Right lung (tissue), 10 donors: Measurements from ENCODE around the gene ACBD6. TPM values are rescaled to one million over a fixed set of nuclear protein-coding genes. Genes with fewer than 3 reads are reported as not detected.
"Not testable (repeated sequence)": the region's sequence is repeated elsewhere in the genome, so short reads cannot be mapped to it uniquely, and the experiment has no call there.

ENCODE experiments used
- DNase-seq, 2 donors: peaks; one replicate each; pipeline ENCODE4 v3.0.0-alpha.2; 2013
- long read RNA-seq, 8 donors: transcript quantifications; one replicate each; lab custom pipeline, GENCODE V29; 2026
- polyA plus RNA-seq, 5 donors: library from polyadenylated mRNA; unstranded; fragments of 120-200 nt; gene quantifications; one replicate each; pipeline versions ENCODE4 v1.2.1 to v1.2.3, GENCODE V29; 2013; ENCODE audit warnings: inconsistent platforms in 1 of 5, low replicate concordance in 1 of 5; ENCODE audit not compliant: insufficient read length in 5 of 5, insufficient read depth in 1 of 5

Gene ACBD6
- 10 to 100 TPM; 70.5 to 83.2 (median 81.7) TPM for polyA plus RNA-seq
- long read RNA-seq, donor 1, transcript ACBD6-201 (8 exons, 1,670 nt): major isoform, 19 of 38 reads
- long read RNA-seq, donor 1, partial matches to known transcripts: 19 of 38 reads
- long read RNA-seq, donor 1, other reads (novel, unspliced or antisense): 0 of 38 reads
- long read RNA-seq, donor 2, transcript ACBD6-201 (8 exons, 1,670 nt): major isoform, 18 of 19 reads
- long read RNA-seq, donor 2, partial matches to known transcripts: 0 of 19 reads
- long read RNA-seq, donor 2, other reads (novel, unspliced or antisense): 0 of 19 reads
- long read RNA-seq, donor 3, transcript ACBD6-201 (8 exons, 1,670 nt): major isoform, 14 of 14 reads
- long read RNA-seq, donor 3, partial matches to known transcripts: 0 of 14 reads
- long read RNA-seq, donor 3, other reads (novel, unspliced or antisense): 0 of 14 reads
- long read RNA-seq, donor 4, partial matches to known transcripts: 6 of 10 reads
- long read RNA-seq, donor 4, other reads (novel, unspliced or antisense): 0 of 10 reads
- long read RNA-seq, donor 5, transcript ACBD6-201 (8 exons, 1,670 nt): major isoform, 15 of 27 reads
- long read RNA-seq, donor 5, partial matches to known transcripts: 12 of 27 reads
- long read RNA-seq, donor 5, other reads (novel, unspliced or antisense): 0 of 27 reads
- long read RNA-seq, donor 6, transcript ACBD6-201 (8 exons, 1,670 nt): major isoform, 20 of 30 reads
- long read RNA-seq, donor 6, partial matches to known transcripts: 8 of 30 reads
- long read RNA-seq, donor 6, other reads (novel, unspliced or antisense): 0 of 30 reads
- long read RNA-seq, donor 7, transcript ACBD6-201 (8 exons, 1,670 nt): major isoform, 19 of 19 reads
- long read RNA-seq, donor 7, partial matches to known transcripts: 0 of 19 reads
- long read RNA-seq, donor 7, other reads (novel, unspliced or antisense): 0 of 19 reads
- long read RNA-seq, donor 8, partial matches to known transcripts: 0 of 4 reads
- long read RNA-seq, donor 8, other reads (novel, unspliced or antisense): 0 of 4 reads

- DNase-seq: peak; percentile 89 to 91
These were observed at the start of gene ACBD6 for GRCh38 chr1:180502361-180503279. ACBD6 (minus strand) TSS chr1:180502577; CDS start chr1:180502266, 311 bp downstream.

GRCh38 chr1:180551997-180552396 is 49.6 kb upstream of the ACBD6 start:
- no peak for DNase-seq

GRCh38 chr1:180550241-180550640 is 47.9 kb upstream of the ACBD6 start:
- DNase-seq: no peak

- not testable (repeated sequence) for DNase-seq
These were observed 47.4 kb upstream of the ACBD6 start for GRCh38 chr1:180549770-180550169.

- DNase-seq: no peak
These were observed 46.4 kb upstream of the ACBD6 start for GRCh38 chr1:180548686-180549317.

- DNase-seq: no peak
These were observed 43.6 kb upstream of the ACBD6 start for GRCh38 chr1:180545991-180546390.

- DNase-seq: no peak
These were observed 41.7 kb upstream of the ACBD6 start for GRCh38 chr1:180544050-180544449.

- no peak for DNase-seq
These were observed 40.4 kb upstream of the ACBD6 start for GRCh38 chr1:180542838-180543145.

GRCh38 chr1:180542113-180542837 is 39.9 kb upstream of the ACBD6 start:
- DNase-seq: no peak

GRCh38 chr1:180540697-180541594 is 38.6 kb upstream of the ACBD6 start:
- DNase-seq: no peak

- no peak for DNase-seq
These were observed 36.8 kb upstream of the ACBD6 start for GRCh38 chr1:180539136-180539535.

GRCh38 chr1:180536821-180537372 is 34.5 kb upstream of the ACBD6 start:
- DNase-seq: no peak

GRCh38 chr1:180535418-180535999 is 33.1 kb upstream of the ACBD6 start:
- no peak for DNase-seq

- DNase-seq: no peak
These were observed 31.8 kb upstream of the ACBD6 start for GRCh38 chr1:180534214-180534613.

GRCh38 chr1:180533266-180533987 is 31.1 kb upstream of the ACBD6 start:
- peak; percentile 27 to 42 for DNase-seq

- no peak for DNase-seq
These were observed 30.5 kb upstream of the ACBD6 start for GRCh38 chr1:180532854-180533253.

- DNase-seq: no peak
These were observed 28.1 kb upstream of the ACBD6 start for GRCh38 chr1:180530501-180530900.
